Psoas muscle (tissue), 8 donors: ENCODE measurements around the gene THYN1. TPM values are rescaled to one million over a fixed set of nuclear protein-coding genes. Genes with fewer than 3 reads are reported as not detected.
A peak's percentile ranks its signal among the peaks of the same experiment; 100 is the strongest.

Experiments
- ATAC-seq, 4 donors: fragments of 200-7000 bp; cut with Tn5 transposase; one replicate each; pipeline ENCODE4 v1.9.1; 2020; ENCODE audit warnings: moderate library complexity in 3 of 4, mild to moderate bottlenecking in 2 of 4
- DNase-seq, 2 donors: peaks; one replicate each; pipeline ENCODE4 v3.0.0-alpha.2; 2020
- H3K27ac ChIP-seq: fragments of 200-600 bp; one replicate; pipeline ENCODE4 v1.8.0; 2022
- H3K27me3 ChIP-seq, 3 donors: fragments of 200-600 bp in 1 of 3; one replicate each; pipeline versions ENCODE4 v1.6.1 to v1.8.0; 2013 to 2022; ENCODE audit warnings: low read length in 2 of 3, mild to moderate bottlenecking in 2 of 3, moderate library complexity in 1 of 3; ENCODE audit not compliant: insufficient read depth in 3 of 3
- H3K36me3 ChIP-seq, 2 donors: fragments of 200-600 bp in 1 of 2; one replicate each; pipeline versions ENCODE4 v1.6.1 to v1.8.0; 2013 to 2022; ENCODE audit warnings: low read depth in 1 of 2, mild to moderate bottlenecking in 1 of 2, moderate library complexity in 1 of 2; ENCODE audit not compliant: insufficient read depth in 1 of 2
- H3K4me1 ChIP-seq: fragments of 200-600 bp; one replicate; pipeline ENCODE4 v1.8.0; 2022
- H3K4me3 ChIP-seq: fragments of 200-600 bp; one replicate; pipeline ENCODE4 v1.8.0; 2022; ENCODE audit warnings: mild to moderate bottlenecking
- H3K9me3 ChIP-seq: fragments of 200-600 bp; one replicate; pipeline ENCODE4 v1.8.0; 2022
- WGBS, 3 donors: extraction: QIAGEN DNeasy Blood & Tissue Kit; methylation state at CpG; one replicate each; pipeline versions ENCODE4 v1.1.6 to v1.1.7; 2013; 5-methylcytosine and 5-hydroxymethylcytosine counted together
- intact Hi-C, 2 donors: fragments of 100-400 bp; cut with DNase I; formaldehyde crosslinking; loops; one replicate each; pipeline versions ENCODE4 v1.11.0 to v1.14.2; 2022
- polyA plus RNA-seq, 3 donors: library from polyadenylated mRNA; stranded (reverse); fragments of 200-250 nt; gene quantifications; one replicate each; pipeline ENCODE4 v1.2.3, GENCODE V29; 2013
- total RNA-seq, 4 donors: library from RNA; stranded (reverse); fragmentation: NEBNext Ultra II Directional in 2 of 4; extraction: Animal tissue kit (Norgen Biotek cat#: 25700) in 2 of 4; gene quantifications; one replicate each; pipeline versions ENCODE4 v1.2.1 to v1.2.4, GENCODE V29; 2021 to 2023
- TF ChIP-seq, protein P1 (sequence below): fragments of 200-600 bp; IDR thresholded peaks from one replicate; pipeline ENCODE4 v1.8.0; 2022; ENCODE audit warnings: antibody characterized with exemption
- donor health status: healthy with polysubstance abuse.
- donor health status: DM: no; HTN: no; CAD: no; lungs with moderate emphysema.
- donor health status: Bipolar disorder and iron deficiency.
- donor health status: healthy.
- donor health status: DM: yes; HTN: yes; CAD: no.
- donor health status: DM: no; HTN: no; CAD: no.
- donor health status: DM: no; HTN: no; CAD: no.
- donor health status: DM: yes; HTN: yes; CAD: no.

Gene THYN1
- total and polyA plus RNA-seq, 7 donors = 14.9 to 33.5 (median 20.4) TPM

DNA sequence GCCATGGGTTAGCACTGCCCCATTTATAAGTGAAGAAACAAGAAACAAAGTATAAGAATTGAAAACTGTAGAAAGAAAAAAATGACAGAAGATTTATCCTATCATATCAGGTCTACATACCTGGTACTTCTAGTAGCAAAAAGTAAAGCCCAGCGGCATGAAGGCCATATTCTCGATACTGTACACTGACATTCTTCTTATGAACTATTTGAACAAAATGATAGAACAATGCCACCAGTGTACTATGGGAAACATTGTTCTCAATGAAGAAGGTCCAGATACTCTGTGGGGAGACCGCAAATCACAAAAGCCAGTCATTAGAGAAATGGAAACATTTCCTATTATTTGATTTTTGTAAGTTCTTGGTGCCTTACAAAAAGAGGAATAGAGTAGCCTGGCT, 36.3 kb downstream of the THYN1 start:
- Histone ChIP-seq H3K9me3 (no peaks in the 10 kb centered on the region), H3K27me3 (no peaks in the 10 kb centered on the region), H3K36me3 (peaks cover 0 to 53% of the 10 kb centered on the region in 2 donors), H3K4me1 (no peaks in the 10 kb centered on the region), H3K4me3 (no peak overlapping the region), H3K27ac (no peak overlapping the region)
- DNase-seq = no peak
- TF ChIP-seq, protein P1, sequence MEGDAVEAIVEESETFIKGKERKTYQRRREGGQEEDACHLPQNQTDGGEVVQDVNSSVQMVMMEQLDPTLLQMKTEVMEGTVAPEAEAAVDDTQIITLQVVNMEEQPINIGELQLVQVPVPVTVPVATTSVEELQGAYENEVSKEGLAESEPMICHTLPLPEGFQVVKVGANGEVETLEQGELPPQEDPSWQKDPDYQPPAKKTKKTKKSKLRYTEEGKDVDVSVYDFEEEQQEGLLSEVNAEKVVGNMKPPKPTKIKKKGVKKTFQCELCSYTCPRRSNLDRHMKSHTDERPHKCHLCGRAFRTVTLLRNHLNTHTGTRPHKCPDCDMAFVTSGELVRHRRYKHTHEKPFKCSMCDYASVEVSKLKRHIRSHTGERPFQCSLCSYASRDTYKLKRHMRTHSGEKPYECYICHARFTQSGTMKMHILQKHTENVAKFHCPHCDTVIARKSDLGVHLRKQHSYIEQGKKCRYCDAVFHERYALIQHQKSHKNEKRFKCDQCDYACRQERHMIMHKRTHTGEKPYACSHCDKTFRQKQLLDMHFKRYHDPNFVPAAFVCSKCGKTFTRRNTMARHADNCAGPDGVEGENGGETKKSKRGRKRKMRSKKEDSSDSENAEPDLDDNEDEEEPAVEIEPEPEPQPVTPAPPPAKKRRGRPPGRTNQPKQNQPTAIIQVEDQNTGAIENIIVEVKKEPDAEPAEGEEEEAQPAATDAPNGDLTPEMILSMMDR = no peak
- intact Hi-C loops = no loop called here
- ATAC-seq = no peak
- WGBS, 3 donors = 94 to 100% (median 94%) methylated on average over 3 of the region's 3 CpGs

GRCh38 chr11:134215836-134216235, 37.3 kb downstream of the THYN1 start:
- no peak overlapping the region for H3K4me3 ChIP-seq
- H3K4me1 ChIP-seq = no peaks in the 10 kb centered on the region
- no peaks in the 10 kb centered on the region for H3K9me3 ChIP-seq
- ATAC-seq (no peak), DNase-seq (no peak)
- H3K27ac ChIP-seq = no peak overlapping the region
- intact Hi-C loops = no loop called here
- TF ChIP-seq, protein P1 = no peak
- H3K27me3 ChIP-seq = no peaks in the 10 kb centered on the region
- WGBS, 3 donors = 88 to 89% (median 89%) methylated on average over 7 of the region's 7 CpGs
- peaks cover 0 to 51% of the 10 kb centered on the region in 2 donors for H3K36me3 ChIP-seq

DNA sequence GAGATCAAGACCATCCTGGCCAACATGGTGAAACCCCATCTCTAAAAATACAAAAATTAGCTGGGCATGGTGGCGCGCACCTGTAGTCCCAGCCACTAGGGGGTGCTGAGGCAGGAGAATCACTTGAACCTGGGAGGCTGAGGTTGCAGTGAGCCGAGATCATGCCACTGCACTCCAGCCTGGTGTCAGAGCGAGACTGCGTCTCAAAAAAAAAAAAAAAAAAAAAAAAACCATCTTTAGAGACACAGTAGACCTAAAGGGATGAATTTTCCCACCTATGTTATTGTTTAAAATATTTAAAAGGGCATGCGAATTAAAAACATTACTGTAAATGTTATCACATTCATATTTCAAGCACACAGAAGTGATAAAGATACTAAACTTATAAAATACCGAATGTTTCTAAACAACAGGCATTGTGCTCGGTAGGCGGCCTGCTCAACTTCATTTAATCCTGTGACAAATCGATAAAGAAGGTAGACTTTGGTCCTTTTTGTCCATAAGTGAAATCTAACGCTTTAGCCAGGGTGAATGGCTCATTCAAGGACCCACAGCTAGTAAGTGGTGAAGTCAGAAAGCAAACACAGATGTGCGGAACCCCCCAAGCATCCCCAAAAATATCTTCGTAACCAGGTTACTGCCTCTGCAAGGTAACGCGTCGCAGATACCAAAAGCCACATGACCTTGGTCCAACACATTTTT, 45.5 kb downstream of the THYN1 start:
- no peaks in the 10 kb centered on the region for H3K4me1 ChIP-seq
- DNase-seq (peak; percentile 29 to 58), ATAC-seq (no peak)
- H3K27me3 ChIP-seq = no peaks in the 10 kb centered on the region
- peaks cover 0 to 65% of the 10 kb centered on the region in 2 donors for H3K36me3 ChIP-seq
- H3K9me3 ChIP-seq = no peaks in the 10 kb centered on the region
- H3K27ac ChIP-seq = no peak overlapping the region
- H3K4me3 ChIP-seq = no peak overlapping the region
- WGBS, 3 donors = 88 to 92% (median 89%) methylated on average over 16 of the region's 16 CpGs
- TF ChIP-seq, protein P1 = peak; percentile 52
- intact Hi-C loops = no loop called here

DNA sequence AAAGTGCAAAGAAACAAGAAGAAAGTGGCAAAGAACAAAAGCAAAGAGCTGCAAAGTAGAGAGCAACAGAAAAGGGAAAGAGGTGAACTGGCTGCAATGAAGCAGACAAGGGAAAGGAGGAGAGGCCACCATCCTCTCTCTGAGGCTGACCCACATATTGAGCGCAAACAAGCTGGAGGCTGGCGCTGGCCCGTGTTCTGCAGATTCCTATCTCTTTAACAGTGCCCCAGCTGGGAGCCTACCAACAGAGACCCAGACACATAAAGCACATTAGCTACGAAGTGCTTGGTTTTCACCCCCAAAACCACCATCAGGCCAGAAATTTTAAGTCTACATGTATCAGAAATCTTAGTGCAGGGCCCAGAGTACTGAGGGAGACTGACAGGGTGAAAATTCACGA, 47.0 kb downstream of the THYN1 start:
- 95 to 99% (median 96%) methylated on average over 5 of the region's 5 CpGs for WGBS, 3 donors
- intact Hi-C loops = no loop called here
- no peak for ATAC-seq

More for the DNA sequence above, 47.0 kb downstream of the THYN1 start:
- H3K9me3 ChIP-seq = no peaks in the 10 kb centered on the region
- no peak for DNase-seq
- peaks cover 0 to 80% of the 10 kb centered on the region in 2 donors for H3K36me3 ChIP-seq
- H3K27me3 ChIP-seq = no peaks in the 10 kb centered on the region
- H3K4me3 ChIP-seq = no peak overlapping the region
- H3K27ac ChIP-seq = no peak overlapping the region
- H3K4me1 ChIP-seq = no peaks in the 10 kb centered on the region
- TF ChIP-seq, protein P1 = no peak
